K562 (cell line): ENCODE measurements around the gene DCUN1D3. TPM values are rescaled to one million over a fixed set of nuclear protein-coding genes. Genes with fewer than 3 reads are reported as not detected.

Experiments
- ARID4B ChIP-seq: sonication (generic); formaldehyde crosslinking; IDR thresholded peaks from 2 replicates; pipeline ENCODE4 v1.8.0; 2022; ENCODE audit warnings: mild to moderate bottlenecking, missing genetic modification reagents
- ATF1 ChIP-seq, 2 experiments: fragments of 450-650 bp in 1 of 2; IDR thresholded peaks; 2 replicates each; pipeline ENCODE4 v1.6.1; 2016; ENCODE audit warnings: missing compliant biosample characterization in 1 of 2, missing genetic modification characterization in 1 of 2
- BCOR ChIP-seq: fragments of 450-650 bp; IDR thresholded peaks from 2 replicates; pipeline ENCODE4 v1.6.1; 2016
- CEBPG ChIP-seq, 3 experiments: fragments of 200-800 bp in 1 of 3; sonication (Bioruptor generic) in 1 of 3; sonication (generic) in 1 of 3; formaldehyde crosslinking in 1 of 3; IDR thresholded peaks in 2 of 3; conservative IDR thresholded peaks in 1 of 3; 2 replicates each; pipeline versions ENCODE4 v1.6.1 to v1.8.0; 2016 to 2022; ENCODE audit warnings: missing compliant biosample characterization in 2 of 3, missing genetic modification characterization in 2 of 3, mild to moderate bottlenecking in 1 of 3, missing genetic modification reagents in 1 of 3
- DEAF1 ChIP-seq: fragments of 450-650 bp; formaldehyde crosslinking; IDR thresholded peaks from 2 replicates; pipeline ENCODE4 v1.4.0; 2020; ENCODE audit warnings: mild to moderate bottlenecking, moderate library complexity
- GTF2A2 ChIP-seq: IDR thresholded peaks from 2 replicates; pipeline ENCODE4 v1.6.1; 2016; ENCODE audit warnings: mild to moderate bottlenecking, missing genetic modification characterization, missing compliant biosample characterization
- HDAC3 ChIP-seq: fragments of 450-650 bp; IDR thresholded peaks from 2 replicates; pipeline ENCODE4 v1.6.1; 2018; ENCODE audit warnings: borderline replicate concordance, mild to moderate bottlenecking, moderate library complexity; ENCODE audit not compliant: partially characterized antibody
- JUN ChIP-seq, 2 experiments: sonication (generic) in 1 of 2; formaldehyde crosslinking in 1 of 2; IDR thresholded peaks; 2 replicates each; pipeline versions ENCODE4 v1.6.1 to v1.8.0; 2012 to 2022; ENCODE audit warnings: borderline replicate concordance in 2 of 2, mild to moderate bottlenecking in 2 of 2, improper control_type of control experiment in 1 of 2, low read depth in 1 of 2, low read length in 1 of 2, missing genetic modification reagents in 1 of 2
- KLF13 ChIP-seq: fragments of 450-650 bp; IDR thresholded peaks from 2 replicates; pipeline ENCODE4 v1.6.1; 2016; ENCODE audit warnings: missing genetic modification characterization, low read depth, mild to moderate bottlenecking, missing compliant biosample characterization, moderate library complexity, borderline replicate concordance
- NCOA2 ChIP-seq, 2 experiments: fragments of 450-650 bp; IDR thresholded peaks; 2 replicates each; pipeline ENCODE4 v1.6.1; 2018; ENCODE audit warnings: mild to moderate bottlenecking in 2 of 2, moderate library complexity in 1 of 2; ENCODE audit not compliant: partially characterized antibody in 2 of 2
- NR3C1 ChIP-seq: sonication (generic); formaldehyde crosslinking; IDR thresholded peaks from 2 replicates; pipeline ENCODE4 v1.8.1; 2022; ENCODE audit warnings: missing genetic modification reagents
- SOX6 ChIP-seq: fragments of 450-650 bp; IDR thresholded peaks from 2 replicates; pipeline ENCODE4 v1.6.1; 2014; ENCODE audit warnings: mild to moderate bottlenecking
- SRSF3 ChIP-seq: fragments of 200-400 bp; formaldehyde crosslinking; IDR thresholded peaks from 2 replicates; pipeline ENCODE4 v1.6.1; 2016; ENCODE audit warnings: mild to moderate bottlenecking, low read length, moderate library complexity; ENCODE audit not compliant: insufficient read depth
- TAL1 ChIP-seq: fragments of 450-650 bp; IDR thresholded peaks from 2 replicates; pipeline ENCODE4 v1.6.1; 2016; ENCODE audit warnings: mild to moderate bottlenecking
- TEAD2 ChIP-seq: fragments of 450-650 bp; IDR thresholded peaks from 2 replicates; pipeline ENCODE4 v1.6.1; 2016; ENCODE audit warnings: missing genetic modification characterization, control low read depth, missing compliant biosample characterization
- ZBTB33 ChIP-seq: sonication (generic); formaldehyde crosslinking; IDR thresholded peaks from 2 replicates; pipeline ENCODE4 v1.8.1; 2023; ENCODE audit warnings: mild to moderate bottlenecking, missing genetic modification reagents
- ZBTB9 ChIP-seq: fragments of 450-650 bp; formaldehyde crosslinking; IDR thresholded peaks from 2 replicates; pipeline ENCODE4 v1.4.0; 2020; ENCODE audit warnings: mild to moderate bottlenecking, moderate library complexity
- ZNF347 ChIP-seq: fragments of 450-650 bp; formaldehyde crosslinking; IDR thresholded peaks from 2 replicates; pipeline ENCODE4 v1.4.0; 2020; ENCODE audit warnings: low read depth, mild to moderate bottlenecking, moderate library complexity
- polyA plus RNA-seq, 8 experiments: library from polyadenylated mRNA; depleted of rRNA in 4 of 8; stranded (reverse) in 5 of 8; unstranded in 3 of 8; fragments of >200 nt; fragmentation: Nextera tagmentation in 2 of 8; fragmentation: Illumina TruSeq in 1 of 8; extraction: Ambion mirVana in 2 of 8; extraction: Trizol in 1 of 8; gene quantifications; 2 replicates each; pipeline versions ENCODE4 v1.2.1 to v1.2.3, GENCODE V29; 2011 to 2014; ENCODE audit warnings: inconsistent platforms in 1 of 8, missing spikeins in 1 of 8
- total RNA-seq, 7 experiments: library from RNA; depleted of rRNA in 6 of 7; stranded (reverse); fragments of >200 nt in 6 of 7; fragmentation: Illumina TruSeq in 2 of 7; extraction: Trizol in 2 of 7; gene quantifications; 2 replicates each; pipeline versions ENCODE4 v1.2.1 to v1.2.3, GENCODE V29; 2011 to 2021; ENCODE audit warnings: low replicate concordance in 1 of 7

The DCUN1D3 gene
- total and polyA plus RNA-seq, 9 of the 15 experiments (the other 6 are each of a cell fraction or from before 2014, with no cell fraction given), result 1.0 to 4.7 (median 2.2) TPM

- no peak for TF ChIP-seq ARID4B
- TF ChIP-seq JUN (IDR thresholded peaks at IDR 0.05; ENCODE audit: borderline replicate concordance, low read depth, low read length), result no peak; the same call in 1 of the 2 replicates
- TF ChIP-seq JUN (CRISPR knock-in tag; IDR thresholded peaks at IDR 0.05; ENCODE audit: borderline replicate concordance), result no peak
- TF ChIP-seq ZBTB33 (CRISPR knock-in tag), result no peak
- peak; percentile 91 for TF ChIP-seq TAL1
- no peak for TF ChIP-seq ZNF347 (CRISPR knock-in tag)
- peak; percentile 37; the same call in 1 of the 2 replicates for TF ChIP-seq BCOR
- TF ChIP-seq CEBPG (CRISPR knock-in tag; IDR thresholded peaks at IDR 0.05), result no peak
- peak; percentile 63 to 78 for TF ChIP-seq CEBPG (tag; conservative IDR thresholded peaks at IDR 0.05 in 1 of 2, IDR thresholded peaks at IDR 0.05 in 1 of 2)
- TF ChIP-seq NR3C1 (CRISPR knock-in tag), result no peak
- TF ChIP-seq ZBTB9 (CRISPR knock-in tag), result peak; percentile 87; the same call in 1 of the 2 replicates
- no peak for TF ChIP-seq GTF2A2 (tag)
- no peak for TF ChIP-seq SRSF3
- TF ChIP-seq KLF13, result no peak
- no peak for TF ChIP-seq TEAD2
- no peak for TF ChIP-seq ATF1 (CRISPR knock-in tag; IDR thresholded peaks at IDR 0.05)
- peak; percentile 80 for TF ChIP-seq ATF1 (tag; IDR thresholded peaks at IDR 0.05)
- peak in 1 of 2 experiments; percentile 78 for TF ChIP-seq NCOA2 (IDR thresholded peaks at IDR 0.05; ENCODE audit: partially characterized antibody in 2 of 2)
- TF ChIP-seq DEAF1, result no peak
- peak; percentile 74 for TF ChIP-seq HDAC3
- TF ChIP-seq SOX6, result peak; percentile 94
These were observed 74.1 kb downstream of the DCUN1D3 start (continued) for GRCh38 chr16:20826039-20826566.
